HG02763 (cell line): ENCODE results near the gene GPR21.

Experiments used
- ATAC-seq: cut with Tn5 transposase; IDR thresholded peaks from one replicate; pipeline ENCODE4 v1.9.1; 2021; ENCODE audit warnings: mild to moderate bottlenecking, moderate library complexity; ENCODE audit not compliant: unreplicated experiment

GPR21 gene

GRCh38 chr9:123062351-123063176 lies 29.1 kb downstream of the GPR21 start:
- no peak for ATAC-seq

DNA sequence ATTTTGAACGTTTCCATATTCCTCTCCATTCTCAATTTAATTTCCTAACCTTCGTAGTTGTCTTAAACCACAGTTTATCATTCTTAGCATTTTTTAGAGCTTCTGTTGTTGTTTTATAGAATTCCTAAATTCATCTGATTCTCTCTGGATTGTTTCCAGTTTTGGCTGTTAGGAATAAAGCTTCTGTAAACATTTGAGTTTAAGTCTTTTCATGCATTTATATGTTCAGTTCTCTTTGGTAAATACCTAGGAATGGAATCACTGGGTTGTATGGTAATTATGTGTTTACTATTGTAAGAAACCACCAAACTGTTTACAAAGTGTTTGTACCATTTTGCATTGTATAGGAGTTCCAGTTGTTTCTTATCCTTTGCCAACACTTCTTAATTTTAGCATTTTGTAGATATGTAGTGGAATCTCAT lies 29.7 kb downstream of the GPR21 start:
- no peak for ATAC-seq

DNA sequence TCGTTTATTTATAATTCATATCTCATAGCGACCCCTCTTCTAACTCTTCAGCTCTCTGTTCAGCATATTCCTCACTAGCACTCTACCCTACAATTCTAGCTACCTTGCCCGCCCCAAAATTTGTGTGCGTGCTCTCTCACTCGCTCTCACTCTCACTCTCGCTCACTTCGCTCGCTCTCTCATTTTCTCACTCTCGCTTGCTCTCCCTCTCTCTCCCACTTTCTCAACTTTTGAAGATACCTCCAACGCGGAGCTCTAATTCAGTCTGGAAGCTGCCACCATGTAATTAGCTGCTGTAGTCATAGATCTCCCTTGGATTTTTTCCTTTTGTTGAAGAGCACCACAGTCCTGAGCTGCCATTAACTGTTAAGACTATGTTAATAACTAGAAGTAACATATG lies 30.4 kb downstream of the GPR21 start:
- no peak for ATAC-seq

GRCh38 chr9:123064716-123065115 lies 31.2 kb downstream of the GPR21 start:
- no peak for ATAC-seq

- no peak for ATAC-seq
Measured at GRCh38 chr9:123065196-123065595, 31.7 kb downstream of the GPR21 start.

DNA sequence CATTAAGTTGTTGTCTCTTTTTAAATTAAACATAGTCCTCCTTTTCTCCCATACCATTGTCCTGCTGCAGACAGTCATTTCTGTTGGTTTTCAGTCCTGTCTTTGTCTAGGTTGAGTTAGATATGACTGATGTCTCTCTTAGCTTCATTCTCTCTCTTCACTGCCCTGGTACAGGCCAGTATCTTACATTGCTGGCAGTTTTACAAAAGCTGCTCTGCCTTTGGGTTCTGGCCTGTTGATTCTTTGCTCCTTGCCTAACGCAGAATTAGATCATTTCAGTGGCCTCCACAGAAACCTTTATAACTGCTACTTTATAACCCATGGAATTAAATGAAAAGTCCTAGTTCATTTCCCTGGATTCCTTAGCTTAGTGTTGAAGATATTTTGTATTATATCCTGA lies 33.7 kb downstream of the GPR21 start:
- no peak for ATAC-seq

GRCh38 chr9:123069010-123069481 lies 35.6 kb downstream of the GPR21 start:
- no peak for ATAC-seq

GRCh38 chr9:123070198-123070597 lies 36.7 kb downstream of the GPR21 start:
- no peak for ATAC-seq

- ATAC-seq = no peak
Measured at GRCh38 chr9:123072407-123072995, 39.0 kb downstream of the GPR21 start.

- no peak for ATAC-seq
Measured at GRCh38 chr9:123073441-123073840, 40.0 kb downstream of the GPR21 start.

DNA sequence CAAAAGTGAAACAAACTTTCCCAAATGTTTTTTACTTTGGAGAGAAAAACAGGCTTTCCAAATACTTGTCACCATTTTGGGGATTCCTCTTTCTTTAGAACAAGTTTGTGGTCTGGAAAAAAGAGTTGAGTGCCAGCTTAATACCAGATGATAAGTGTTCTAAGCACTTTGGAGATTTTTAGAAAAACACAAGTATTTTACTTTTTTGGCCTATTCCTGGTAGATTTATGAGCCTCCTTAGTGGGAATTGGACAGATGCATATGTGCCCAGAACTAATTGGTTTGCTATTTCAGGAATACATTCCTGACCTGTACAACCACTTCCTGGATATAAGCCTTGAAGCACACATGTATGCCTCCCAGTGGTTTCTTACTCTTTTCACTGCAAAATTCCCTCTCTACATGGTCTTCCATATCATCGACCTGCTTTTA lies 40.5 kb downstream of the GPR21 start:
- ATAC-seq = no peak

DNA sequence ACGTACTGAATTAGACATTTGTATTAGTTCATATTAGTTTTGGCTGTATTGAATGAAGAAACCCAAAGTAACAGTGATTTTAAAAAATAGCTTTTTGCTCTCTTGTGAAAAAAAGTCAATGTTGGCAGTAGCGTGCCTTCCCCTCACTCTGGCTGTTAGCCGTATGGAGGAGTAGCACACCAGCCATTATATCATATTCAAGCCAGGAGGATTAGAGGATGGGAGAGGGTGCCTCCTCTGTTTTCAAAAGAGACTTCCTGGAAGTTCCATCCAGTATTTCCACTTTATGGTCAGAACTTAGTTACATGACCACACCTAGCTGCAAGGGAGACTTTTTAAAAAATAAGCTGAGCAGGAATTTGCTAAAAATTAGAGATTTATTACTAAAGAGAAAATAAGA lies 41.2 kb downstream of the GPR21 start:
- no peak for ATAC-seq

DNA sequence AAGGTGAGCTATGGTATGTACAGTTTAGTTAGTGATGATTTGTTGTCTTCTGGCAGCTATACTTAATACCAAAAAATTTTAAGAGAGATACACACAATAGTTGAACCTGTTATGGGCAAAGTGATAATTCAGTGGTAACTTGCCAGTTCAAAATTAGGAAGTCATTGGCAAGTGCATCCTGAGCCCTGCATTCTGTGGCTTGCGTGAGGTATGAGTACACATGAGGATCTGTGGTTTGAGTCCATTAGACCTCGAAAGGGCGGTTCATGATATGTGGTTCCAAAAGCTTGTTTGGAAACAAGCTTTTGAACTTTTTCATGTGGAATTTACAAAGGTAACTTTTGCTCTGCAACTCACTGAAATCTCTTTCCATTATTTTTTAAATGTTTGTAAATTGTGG lies 47.0 kb downstream of the GPR21 start:
- ATAC-seq = no peak

DNA sequence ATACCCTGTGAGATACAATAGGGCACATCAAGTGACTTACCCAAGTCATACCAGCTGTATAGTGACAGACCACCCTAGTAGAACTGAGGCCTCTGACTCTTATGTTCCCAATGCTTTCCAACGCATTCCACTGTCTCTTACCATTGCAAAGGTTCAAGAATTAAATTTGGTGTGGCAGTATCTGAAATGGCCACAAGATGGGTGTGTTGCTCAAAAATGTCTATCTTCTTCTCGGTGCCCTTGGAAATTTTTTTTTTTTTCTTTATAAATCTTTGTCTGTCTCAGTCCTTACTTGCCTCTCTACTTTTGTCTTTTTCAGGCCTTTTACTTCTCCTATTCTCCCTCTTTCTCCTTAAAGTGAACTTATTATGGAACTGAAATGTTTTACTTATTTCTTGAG lies 48.4 kb downstream of the GPR21 start:
- ATAC-seq = no peak

- no peak for ATAC-seq
Measured at GRCh38 chr9:123083680-123084079, 50.2 kb downstream of the GPR21 start.

DNA sequence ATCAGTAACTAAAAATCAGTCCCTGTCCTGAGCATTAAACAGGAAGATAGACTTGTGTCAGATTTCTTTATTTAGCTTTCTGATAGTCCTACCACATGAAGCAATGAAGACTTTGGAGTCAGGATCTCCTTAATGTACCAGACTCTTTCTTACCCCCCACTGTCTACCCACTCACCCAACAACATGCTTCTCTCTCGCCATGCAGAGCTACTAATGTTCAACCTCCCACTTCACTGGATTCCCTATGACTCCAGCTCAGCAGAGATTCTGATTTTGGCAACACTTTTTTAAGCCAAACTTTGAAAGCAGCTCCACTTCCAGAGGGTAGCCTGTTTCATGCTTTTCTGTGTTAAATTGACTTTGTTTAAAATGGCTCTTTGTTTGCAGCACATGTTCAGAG lies 50.8 kb downstream of the GPR21 start:
- no peak for ATAC-seq
